ENCODE measurements around the gene FBXO44. TPM values are rescaled to one million over a fixed set of nuclear protein-coding genes. Genes with fewer than 3 reads are reported as not detected.

The FBXO44 gene
- polyA plus RNA-seq, 2 of the 4 experiments (the other 2 are of a cell fraction): 10.4 to 26.9 TPM

DNA sequence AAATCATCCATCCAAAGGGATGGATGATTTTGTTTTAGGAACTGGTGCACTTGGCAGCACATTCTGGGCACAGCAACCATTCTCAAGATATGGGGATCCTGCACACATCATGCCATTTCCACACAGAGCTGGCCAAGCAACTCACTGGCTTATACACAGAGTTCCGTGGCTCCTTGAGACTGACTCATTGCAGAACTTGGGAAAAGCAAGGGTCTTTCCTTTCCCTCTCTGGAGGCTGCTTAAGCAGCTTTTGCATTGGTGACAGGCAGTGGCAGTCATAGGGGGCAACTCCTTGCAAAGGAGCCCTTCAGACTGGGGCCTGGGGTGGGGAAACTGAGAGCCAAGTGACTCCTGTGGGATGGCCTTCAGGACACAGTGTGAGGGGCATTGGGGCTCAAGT lies 28.1 kb downstream of the FBXO44 start:
- H3K9me3 ChIP-seq: no peaks in the 10 kb centered on the region
- POLR2A ChIA-PET: no interaction called here
- no peak for ATAC-seq
- CTCF ChIA-PET: interaction anchor here (1.0 to 2.7 kb wide), 8 partner anchors 12 to 67 kb away, joined by 3 to 15 read pairs (median 4); partner anchors contain the start of gene FBXO6
- TF ChIP-seq HOXA7 (CRISPR knock-in tag; IDR thresholded peaks at IDR 0.05): no peak
- TF ChIP-seq POLR2AphosphoS2 (conservative IDR thresholded peaks at IDR 0.05; ENCODE audit: low read length): no peak
- DNase-seq (ENCODE audit: low read depth in 1 of 2, low spot score in 1 of 2): no peak
- 44% methylated on average over 1 of the region's 1 CpG for WGBS (ENCODE audit: missing lambda C conversion rate)
- H3K4me1 ChIP-seq: peaks cover 4% of the 10 kb centered on the region; the same call in 2 of the 3 replicates
- FAIRE-seq: no peak
- H3K27ac ChIP-seq: no peak overlapping the region
- H3K4me2 ChIP-seq: no peak overlapping the region
- H3K4me3 ChIP-seq: no peak overlapping the region

DNA sequence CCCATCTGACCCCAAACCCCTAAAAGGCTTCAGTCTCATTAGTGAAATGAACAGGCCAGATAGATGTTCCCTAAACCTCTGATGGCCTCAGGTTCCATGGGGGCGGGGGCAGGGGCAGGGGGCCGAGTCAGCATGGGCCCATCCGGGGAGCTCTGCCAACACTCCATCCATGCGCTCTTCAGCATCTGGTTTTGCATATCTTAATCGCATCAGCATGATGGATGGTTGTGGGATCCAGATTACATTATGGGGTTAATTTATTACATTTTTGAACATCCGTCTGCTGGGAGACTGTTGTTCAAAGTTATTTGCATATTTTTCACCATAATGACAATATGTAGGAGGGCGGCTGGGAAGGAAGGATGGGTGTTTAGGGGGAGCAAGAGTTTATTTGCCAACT lies 29.4 kb downstream of the FBXO44 start:
- no peak overlapping the region for H3K4me3 ChIP-seq
- POLR2A ChIA-PET: no interaction called here
- whole genome bisulfite sequencing (ENCODE audit: missing lambda C conversion rate): 46% methylated on average over 7 of the region's 7 CpGs
- no peaks in the 10 kb centered on the region for H3K9me3 ChIP-seq
- DNase-seq (ENCODE audit: low read depth in 1 of 2, low spot score in 1 of 2): no peak
- CTCF ChIA-PET: interaction anchor here (0.6 to 3.0 kb wide), 2 partner anchors 20 to 443 kb away, joined by 3 to 9 read pairs; partner anchors contain the start of gene FBXO6
- no peak overlapping the region for H3K27ac ChIP-seq
- ATAC-seq: no peak
- TF ChIP-seq CBX8 (IDR thresholded peaks at IDR 0.05) (no peak), EHF (CRISPR knock-in tag; IDR thresholded peaks at IDR 0.05) (no peak), HOXB5 (CRISPR knock-in tag; IDR thresholded peaks at IDR 0.05) (no peak)
- H3K4me1 ChIP-seq: peaks cover 4% of the 10 kb centered on the region; the same call in 2 of the 3 replicates
- no peak overlapping the region for H3K4me2 ChIP-seq
- no peak for FAIRE-seq

DNA sequence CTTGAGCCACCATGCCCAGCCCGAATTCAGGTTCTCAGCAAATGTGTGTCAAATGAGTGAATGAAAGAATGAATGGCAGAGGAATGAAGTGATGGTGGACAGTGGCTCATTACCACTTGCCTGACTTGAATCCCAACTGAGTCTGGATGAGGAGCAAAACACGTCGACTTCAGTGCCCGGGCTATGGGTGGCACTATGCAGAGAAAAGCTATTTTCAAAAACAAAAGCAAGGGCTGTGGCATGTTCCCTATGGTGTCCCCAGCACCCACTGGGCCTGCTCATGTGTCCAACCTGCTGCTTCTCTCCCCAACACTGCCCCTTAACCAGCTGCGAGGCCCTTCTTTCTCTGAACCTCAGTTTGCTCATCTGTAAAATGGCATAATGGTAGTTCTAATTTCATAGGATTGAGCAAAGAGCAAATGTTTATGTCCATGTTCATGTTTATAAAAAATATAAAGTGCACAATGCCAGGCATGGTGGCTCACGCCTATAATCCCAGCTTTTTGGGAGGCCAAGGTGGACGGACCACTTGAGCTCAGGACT lies 30.6 kb downstream of the FBXO44 start:
- CTCF ChIA-PET: interaction anchor here (1.0 to 3.0 kb wide), 4 partner anchors 9 to 34 kb away, joined by 3 to 9 read pairs (median 6); partner anchors contain the start of gene FBXO6
- DNase-seq (ENCODE audit: low read depth in 1 of 2, low spot score in 1 of 2): no peak
- no peak overlapping the region for H3K27ac ChIP-seq
- H3K9me3 ChIP-seq: no peaks in the 10 kb centered on the region
- no peak overlapping the region for H3K4me3 ChIP-seq
- FAIRE-seq: no peak
- POLR2A ChIA-PET: interaction anchor here (0.5 kb wide), 1 partner anchor 334 kb away, joined by 3 read pairs; the partner anchor contains the start of gene MIIP
- TF ChIP-seq KDM1A (IDR thresholded peaks at IDR 0.05; ENCODE audit: low read depth): no peak
- TF ChIP-seq, protein P1, sequence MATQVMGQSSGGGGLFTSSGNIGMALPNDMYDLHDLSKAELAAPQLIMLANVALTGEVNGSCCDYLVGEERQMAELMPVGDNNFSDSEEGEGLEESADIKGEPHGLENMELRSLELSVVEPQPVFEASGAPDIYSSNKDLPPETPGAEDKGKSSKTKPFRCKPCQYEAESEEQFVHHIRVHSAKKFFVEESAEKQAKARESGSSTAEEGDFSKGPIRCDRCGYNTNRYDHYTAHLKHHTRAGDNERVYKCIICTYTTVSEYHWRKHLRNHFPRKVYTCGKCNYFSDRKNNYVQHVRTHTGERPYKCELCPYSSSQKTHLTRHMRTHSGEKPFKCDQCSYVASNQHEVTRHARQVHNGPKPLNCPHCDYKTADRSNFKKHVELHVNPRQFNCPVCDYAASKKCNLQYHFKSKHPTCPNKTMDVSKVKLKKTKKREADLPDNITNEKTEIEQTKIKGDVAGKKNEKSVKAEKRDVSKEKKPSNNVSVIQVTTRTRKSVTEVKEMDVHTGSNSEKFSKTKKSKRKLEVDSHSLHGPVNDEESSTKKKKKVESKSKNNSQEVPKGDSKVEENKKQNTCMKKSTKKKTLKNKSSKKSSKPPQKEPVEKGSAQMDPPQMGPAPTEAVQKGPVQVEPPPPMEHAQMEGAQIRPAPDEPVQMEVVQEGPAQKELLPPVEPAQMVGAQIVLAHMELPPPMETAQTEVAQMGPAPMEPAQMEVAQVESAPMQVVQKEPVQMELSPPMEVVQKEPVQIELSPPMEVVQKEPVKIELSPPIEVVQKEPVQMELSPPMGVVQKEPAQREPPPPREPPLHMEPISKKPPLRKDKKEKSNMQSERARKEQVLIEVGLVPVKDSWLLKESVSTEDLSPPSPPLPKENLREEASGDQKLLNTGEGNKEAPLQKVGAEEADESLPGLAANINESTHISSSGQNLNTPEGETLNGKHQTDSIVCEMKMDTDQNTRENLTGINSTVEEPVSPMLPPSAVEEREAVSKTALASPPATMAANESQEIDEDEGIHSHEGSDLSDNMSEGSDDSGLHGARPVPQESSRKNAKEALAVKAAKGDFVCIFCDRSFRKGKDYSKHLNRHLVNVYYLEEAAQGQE (IDR thresholded peaks at IDR 0.05): no peak
- TF ChIP-seq CHD4 (IDR thresholded peaks at IDR 0.05; ENCODE audit: borderline replicate concordance): no peak
- no peak for ATAC-seq
- no peak overlapping the region for H3K4me2 ChIP-seq
- whole genome bisulfite sequencing (ENCODE audit: missing lambda C conversion rate): 49% methylated on average over 7 of the region's 7 CpGs
- H3K4me1 ChIP-seq: peaks cover 4% of the 10 kb centered on the region; the same call in 2 of the 3 replicates

DNA sequence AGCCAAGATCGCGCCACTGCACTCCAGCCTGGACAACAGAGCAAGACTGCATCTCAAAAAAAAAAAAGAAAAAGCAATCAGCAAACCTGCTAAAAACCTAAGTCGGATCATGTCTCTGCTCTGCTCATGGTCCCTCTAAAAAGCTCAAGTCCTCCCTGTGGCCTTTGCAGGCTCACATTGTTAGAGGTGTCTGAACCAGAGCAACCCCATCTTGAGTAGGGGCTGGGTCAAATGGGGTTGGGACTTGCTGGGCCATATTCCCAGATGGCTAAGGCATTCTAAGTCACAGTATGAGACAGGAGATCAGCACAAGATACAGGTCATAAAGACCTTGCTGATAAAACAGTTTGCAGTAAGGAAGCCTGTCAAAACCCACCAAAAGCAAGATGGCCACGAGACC lies 33.8 kb downstream of the FBXO44 start:
- no peak for FAIRE-seq
- whole genome bisulfite sequencing (ENCODE audit: missing lambda C conversion rate): 82% methylated on average over 4 of the region's 4 CpGs
- CTCF ChIA-PET: interaction anchor here (1.6 kb wide), 1 partner anchor 31 kb away, joined by 6 read pairs; no protein-coding TSS in a partner anchor

More for the DNA sequence above, 33.8 kb downstream of the FBXO44 start:
- no peak for TF ChIP-seq TFCP2L1 (CRISPR knock-in tag; IDR thresholded peaks at IDR 0.05)
- TF ChIP-seq HOXA7 (CRISPR knock-in tag; IDR thresholded peaks at IDR 0.05): no peak
- TF ChIP-seq CHD4 (IDR thresholded peaks at IDR 0.05; ENCODE audit: borderline replicate concordance): no peak
- no peak for TF ChIP-seq FOSB (CRISPR knock-in tag; IDR thresholded peaks at IDR 0.05)
- TF ChIP-seq FOSL2 (IDR thresholded peaks at IDR 0.05): no peak
- no peak for TF ChIP-seq FOSL2 (CRISPR knock-in tag; IDR thresholded peaks at IDR 0.05)
- TF ChIP-seq CBX2 (IDR thresholded peaks at IDR 0.05; ENCODE audit: borderline replicate concordance, low read depth): no peak
- no peak for TF ChIP-seq ZC3H11A (IDR thresholded peaks at IDR 0.05)
- TF ChIP-seq, protein P2, sequence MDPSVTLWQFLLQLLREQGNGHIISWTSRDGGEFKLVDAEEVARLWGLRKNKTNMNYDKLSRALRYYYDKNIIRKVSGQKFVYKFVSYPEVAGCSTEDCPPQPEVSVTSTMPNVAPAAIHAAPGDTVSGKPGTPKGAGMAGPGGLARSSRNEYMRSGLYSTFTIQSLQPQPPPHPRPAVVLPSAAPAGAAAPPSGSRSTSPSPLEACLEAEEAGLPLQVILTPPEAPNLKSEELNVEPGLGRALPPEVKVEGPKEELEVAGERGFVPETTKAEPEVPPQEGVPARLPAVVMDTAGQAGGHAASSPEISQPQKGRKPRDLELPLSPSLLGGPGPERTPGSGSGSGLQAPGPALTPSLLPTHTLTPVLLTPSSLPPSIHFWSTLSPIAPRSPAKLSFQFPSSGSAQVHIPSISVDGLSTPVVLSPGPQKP (IDR thresholded peaks at IDR 0.05; ENCODE audit: low read depth, low read length): no peak
- TF ChIP-seq KDM1A (IDR thresholded peaks at IDR 0.05; ENCODE audit: low read depth): no peak
- no peak for TF ChIP-seq NFE2L2 (conservative IDR thresholded peaks at IDR 0.05; ENCODE audit: low read length)
- TF ChIP-seq SREBF2 (IDR thresholded peaks at IDR 0.05): no peak
- DNase-seq (ENCODE audit: low read depth in 1 of 2, low spot score in 1 of 2) (no peak), ATAC-seq (no peak)
- H3K9me3 ChIP-seq: no peaks in the 10 kb centered on the region
- no peaks in the 10 kb centered on the region for H3K4me1 ChIP-seq
- no peak overlapping the region for H3K4me3 ChIP-seq
- POLR2A ChIA-PET: no interaction called here
- no peak overlapping the region for H3K27ac ChIP-seq
- no peak overlapping the region for H3K4me2 ChIP-seq
